Uterine smooth muscle cell (primary cell): ENCODE measurements around the gene SORBS2. TPM values are rescaled to one million over a fixed set of nuclear protein-coding genes. Genes with fewer than 3 reads are reported as not detected.

Experiments
- total RNA-seq: library from RNA; depleted of rRNA; stranded (reverse); fragments of >200 nt; gene quantifications from 2 replicates; pipeline ENCODE4 v1.2.3, GENCODE V29; 2014

Gene SORBS2, protein sequence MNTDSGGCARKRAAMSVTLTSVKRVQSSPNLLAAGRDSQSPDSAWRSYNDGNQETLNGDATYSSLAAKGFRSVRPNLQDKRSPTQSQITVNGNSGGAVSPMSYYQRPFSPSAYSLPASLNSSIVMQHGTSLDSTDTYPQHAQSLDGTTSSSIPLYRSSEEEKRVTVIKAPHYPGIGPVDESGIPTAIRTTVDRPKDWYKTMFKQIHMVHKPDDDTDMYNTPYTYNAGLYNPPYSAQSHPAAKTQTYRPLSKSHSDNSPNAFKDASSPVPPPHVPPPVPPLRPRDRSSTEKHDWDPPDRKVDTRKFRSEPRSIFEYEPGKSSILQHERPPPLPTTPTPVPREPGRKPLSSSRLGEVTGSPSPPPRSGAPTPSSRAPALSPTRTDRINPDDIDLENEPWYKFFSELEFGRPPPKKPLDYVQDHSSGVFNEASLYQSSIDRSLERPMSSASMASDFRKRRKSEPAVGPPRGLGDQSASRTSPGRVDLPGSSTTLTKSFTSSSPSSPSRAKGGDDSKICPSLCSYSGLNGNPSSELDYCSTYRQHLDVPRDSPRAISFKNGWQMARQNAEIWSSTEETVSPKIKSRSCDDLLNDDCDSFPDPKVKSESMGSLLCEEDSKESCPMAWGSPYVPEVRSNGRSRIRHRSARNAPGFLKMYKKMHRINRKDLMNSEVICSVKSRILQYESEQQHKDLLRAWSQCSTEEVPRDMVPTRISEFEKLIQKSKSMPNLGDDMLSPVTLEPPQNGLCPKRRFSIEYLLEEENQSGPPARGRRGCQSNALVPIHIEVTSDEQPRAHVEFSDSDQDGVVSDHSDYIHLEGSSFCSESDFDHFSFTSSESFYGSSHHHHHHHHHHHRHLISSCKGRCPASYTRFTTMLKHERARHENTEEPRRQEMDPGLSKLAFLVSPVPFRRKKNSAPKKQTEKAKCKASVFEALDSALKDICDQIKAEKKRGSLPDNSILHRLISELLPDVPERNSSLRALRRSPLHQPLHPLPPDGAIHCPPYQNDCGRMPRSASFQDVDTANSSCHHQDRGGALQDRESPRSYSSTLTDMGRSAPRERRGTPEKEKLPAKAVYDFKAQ (N-terminal part only)
- total RNA-seq = 0.44 and 3.1 TPM in 2 replicates

DNA sequence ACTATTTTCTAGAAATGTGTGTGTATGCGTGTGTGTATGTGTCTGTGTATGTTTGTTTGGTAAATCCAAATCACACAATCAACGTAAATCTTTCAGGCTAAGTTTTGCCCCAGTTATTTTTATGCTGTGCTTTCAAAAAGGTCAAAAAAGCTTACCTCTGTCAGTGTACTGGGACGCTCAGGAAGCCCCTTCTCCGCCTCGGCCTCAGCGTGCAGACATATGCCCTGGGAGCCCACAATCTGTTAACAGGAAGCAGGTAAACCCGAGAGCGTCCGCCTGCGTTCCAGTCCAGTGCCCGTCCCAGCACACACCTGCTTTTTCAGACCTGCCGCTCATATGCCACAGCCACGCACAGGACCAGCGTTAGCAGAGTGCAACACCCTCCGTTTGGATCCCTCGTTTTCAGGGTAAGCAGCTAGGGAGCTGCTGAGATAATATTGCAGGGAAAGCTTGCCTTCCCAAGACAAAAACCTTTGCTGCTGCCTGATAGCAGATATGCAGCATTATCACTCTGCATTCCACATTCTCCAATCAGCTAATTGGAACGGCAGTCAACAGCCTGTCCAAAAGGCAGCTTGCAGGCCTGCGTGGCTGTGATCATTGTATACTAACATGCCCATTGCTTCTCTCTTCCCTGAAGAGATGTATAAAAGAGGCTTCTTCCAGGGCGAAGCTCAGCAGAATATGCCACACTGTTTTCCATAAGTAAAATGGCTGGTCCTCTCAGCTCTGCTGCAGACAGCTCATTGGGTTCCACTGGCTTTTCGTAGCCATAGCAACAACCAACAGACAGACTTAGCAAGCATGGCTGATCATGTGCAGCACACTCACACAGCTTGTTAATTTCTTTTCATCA is at the start of gene SORBS2:
SORBS2 (minus strand) TSS at position 686 of the 856 bp plus-strand sequence. CDS start 121,623 bp downstream, outside the sequence.

